HG03064 (cell line): Measurements from ENCODE around the gene RPL39.
"Not testable (repeated sequence)": the region's sequence is repeated elsewhere in the genome, so short reads cannot be mapped to it uniquely, and the experiment has no call there.

Experiments used
- ATAC-seq: cut with Tn5 transposase; IDR thresholded peaks from one replicate; pipeline ENCODE4 v1.9.1; 2021; ENCODE audit warnings: low read depth; ENCODE audit not compliant: unreplicated experiment

RPL39 gene

GRCh38 chrX:119763836-119764387, 27.5 kb downstream of the RPL39 start:
- no peak for ATAC-seq

- ATAC-seq, result no peak
These were observed 28.2 kb downstream of the RPL39 start for GRCh38 chrX:119763181-119763580.

GRCh38 chrX:119762718-119763117, 28.7 kb downstream of the RPL39 start:
- no peak for ATAC-seq

- ATAC-seq, result no peak
These were observed 31.2 kb downstream of the RPL39 start for GRCh38 chrX:119760026-119760877.

- no peak for ATAC-seq
These were observed 32.1 kb downstream of the RPL39 start for GRCh38 chrX:119759248-119759766.

- ATAC-seq, result no peak
These were observed 32.6 kb downstream of the RPL39 start for GRCh38 chrX:119758731-119759247.

- no peak for ATAC-seq
These were observed 33.3 kb downstream of the RPL39 start, which contains the start of gene SOWAHD for GRCh38 chrX:119757979-119758730. Gene SOWAHD, plus strand, starts transcription at chrX:119758588. Its CDS starts 80 bp downstream, at chrX:119758668.

- ATAC-seq, result no peak
These were observed 33.8 kb downstream of the RPL39 start for GRCh38 chrX:119757646-119757978.

- no peak for ATAC-seq
These were observed 34.3 kb downstream of the RPL39 start for GRCh38 chrX:119756926-119757635.

GRCh38 chrX:119755981-119756533, 35.4 kb downstream of the RPL39 start:
- peak; percentile 60 for ATAC-seq

GRCh38 chrX:119753639-119754257, 37.7 kb downstream of the RPL39 start:
- ATAC-seq, result no peak

GRCh38 chrX:119753001-119753400, 38.4 kb downstream of the RPL39 start:
- no peak for ATAC-seq

GRCh38 chrX:119750751-119751150, 40.7 kb downstream of the RPL39 start:
- not testable (repeated sequence) for ATAC-seq

- ATAC-seq, result not testable (repeated sequence)
These were observed 41.3 kb downstream of the RPL39 start for GRCh38 chrX:119750131-119750530.

- no peak for ATAC-seq
These were observed 46.1 kb downstream of the RPL39 start for GRCh38 chrX:119745283-119745848.

- no peak for ATAC-seq
These were observed 52.7 kb downstream of the RPL39 start for GRCh38 chrX:119738742-119739141.
